NCI-H2227 (cell line): ENCODE measurements around the gene ATOH7.

ENCODE experiments used
- DNase-seq: peaks from one replicate; lab custom pipeline; 2025; ENCODE audit not compliant: unreplicated experiment; lab: John Stamatoyannopoulos, UW

ATOH7 gene

DNA sequence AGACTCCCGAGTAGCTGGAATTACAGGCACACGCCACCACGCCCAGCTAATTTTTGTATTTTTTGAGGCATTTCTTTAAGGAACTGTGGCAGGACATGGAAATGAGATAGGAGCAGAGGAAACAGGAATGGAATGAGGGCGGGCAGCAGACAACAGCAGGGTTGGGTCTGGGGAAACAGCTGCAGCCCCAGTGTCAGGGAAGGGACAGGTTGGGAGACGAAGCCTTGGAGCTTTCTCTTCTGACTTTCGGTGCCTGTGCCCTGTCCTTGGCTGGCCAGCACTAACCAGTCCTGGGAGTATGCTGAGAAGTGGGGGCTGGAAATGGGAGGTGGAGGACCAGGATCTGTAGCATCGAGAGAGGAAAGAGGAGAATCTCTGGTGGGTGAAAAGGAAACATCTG lies 47.4 kb downstream of the ATOH7 start:
- DNase-seq = no peak
